ENCODE results near the gene OR4S2. TPM values are rescaled to one million over a fixed set of nuclear protein-coding genes. Genes with fewer than 3 reads are reported as not detected.

The OR4S2 gene
- total and polyA plus RNA-seq, 2 of the 8 experiments (the other 6 are each of a cell fraction or from before 2014, with no cell fraction given), result not detected

DNA sequence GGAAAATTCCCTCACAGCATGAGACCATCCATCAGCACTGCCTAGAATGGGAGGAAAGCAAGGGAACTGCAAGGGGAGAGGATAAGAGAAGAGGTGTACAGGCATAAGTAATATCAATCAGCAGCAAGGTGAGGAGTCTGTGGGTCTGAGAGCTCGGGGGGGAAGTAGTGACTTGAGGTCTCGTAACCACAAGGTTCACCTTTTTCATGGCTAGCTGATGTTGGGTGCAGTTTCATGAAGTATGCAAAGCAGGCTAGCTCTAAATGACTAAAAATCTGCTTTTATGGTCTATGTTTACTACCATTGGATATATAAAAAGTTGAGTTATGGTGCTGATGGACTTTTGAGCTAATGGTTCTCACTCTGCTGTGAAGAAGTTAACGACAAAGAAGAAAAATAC, 49.7 kb downstream of the OR4S2 start:
- Histone ChIP-seq H3K4me2 (ENCODE audit: insufficient read depth in 1 of 2, low read depth in 2 of 2, low read length in 2 of 2) (no peak overlapping the region), H2BK15ac (ENCODE audit: low read length) (no peak overlapping the region), H2BK12ac (ENCODE audit: low read depth, low read length) (no peak overlapping the region), H3K9ac (replicated peaks in 1 of 4; ENCODE audit: extremely low read depth in 1 of 4, low read depth in 3 of 4, low read length in 3 of 4) (no peak overlapping the region), H2BK20ac (ENCODE audit: low read length) (no peak overlapping the region), H2BK120ac (replicated peaks; ENCODE audit: low read depth, low read length) (no peak overlapping the region), H2BK5ac (ENCODE audit: low read depth, low read length) (no peak overlapping the region), H3K4me1 (replicated peaks in 1 of 4; ENCODE audit: control insufficient read depth in 3 of 4, insufficient read depth in 4 of 4, low read length in 3 of 4) (no peaks in the 10 kb centered on the region), H3K9me3 (ENCODE audit: insufficient read depth in 2 of 2, low read depth in 1 of 2, low read length in 1 of 2) (peaks cover 49 to 50% of the 10 kb centered on the region in 2 experiments), H3K79me2 (ENCODE audit: control insufficient read depth in 1 of 2, insufficient read depth in 2 of 2, low read length in 2 of 2) (no peaks in the 10 kb centered on the region), H3K18ac (ENCODE audit: extremely low read depth, low read length) (no peak overlapping the region), H4K91ac (replicated peaks; ENCODE audit: insufficient read length, low read length) (no peak overlapping the region), H3K27ac (ENCODE audit: low read depth, low read length) (no peak overlapping the region), H3K23ac (ENCODE audit: insufficient read length) (no peak overlapping the region), H3K36me3 (ENCODE audit: control insufficient read depth in 2 of 4, insufficient read depth in 4 of 4, low read length in 3 of 4) (no peaks in the 10 kb centered on the region), H3K56ac (replicated peaks; ENCODE audit: insufficient read length, low read depth, low read length) (no peak overlapping the region), H3K4ac (replicated peaks; ENCODE audit: insufficient read length, low read depth, low read length) (no peak overlapping the region), H3K27me3 (replicated peaks in 1 of 4; ENCODE audit: control insufficient read depth in 3 of 4, extremely low read depth in 1 of 4, insufficient read depth in 3 of 4, low read length in 3 of 4) (no peaks in the 10 kb centered on the region), H3K79me1 (ENCODE audit: low read depth, low read length) (no peaks in the 10 kb centered on the region), H3K23me2 (ENCODE audit: low read depth, low read length) (no peaks in the 10 kb centered on the region), H2AK5ac (ENCODE audit: low read depth, low read length) (no peak overlapping the region), H4K20me1 (replicated peaks in 1 of 2; ENCODE audit: control insufficient read depth in 1 of 2, insufficient read depth in 2 of 2, low read length in 2 of 2) (no peaks in the 10 kb centered on the region), H3K14ac (ENCODE audit: insufficient read length) (no peak overlapping the region), H3K4me3 (ENCODE audit: extremely low read depth in 1 of 4, insufficient read depth in 2 of 4, low read depth in 3 of 4, low read length in 4 of 4) (no peak overlapping the region), H4K8ac (ENCODE audit: extremely low read depth, insufficient read depth, low read length) (no peak overlapping the region), H2AFZ (ENCODE audit: low read length) (no peak overlapping the region), H4K5ac (ENCODE audit: insufficient read length, low read depth, low read length) (no peak overlapping the region)
- DNase-seq (ENCODE audit: low read depth in 1 of 2, low spot score in 2 of 2), result no peak
- WGBS, 2 experiments (ENCODE audit: extremely low coverage in 1 of 2, insufficient coverage in 1 of 2, insufficient read length in 1 of 2, insufficient replicate concordance in 2 of 2, low coverage in 1 of 2, low lambda C conversion rate in 2 of 2, missing lambda C conversion rate in 1 of 2), result 78% methylated on average over 3 of the region's 3 CpGs; no CpG with 5 or more reads in 1 of the 2 experiments
- ChIA-PET CTCF (ENCODE audit: partially characterized antibody) (interaction anchor here (0.6 kb wide), 1 partner anchor 926 kb away, joined by 3 read pairs; no protein-coding TSS in a partner anchor), POLR2A (ENCODE audit: partially characterized antibody) (no interaction called here)
- TF ChIP-seq TAF1 (IDR thresholded peaks at IDR 0.05; ENCODE audit: low read depth, low read length) (no peak), CREB1 (IDR thresholded peaks at IDR 0.05) (no peak), SAP30 (IDR thresholded peaks at IDR 0.05; ENCODE audit: insufficient read depth, insufficient replicate concordance, low read length) (no peak), TAF7 (optimal IDR thresholded peaks at IDR 0.05; ENCODE audit: borderline replicate concordance, low read depth, low read length) (no peak), SP4 (IDR thresholded peaks at IDR 0.05; ENCODE audit: low read length) (no peak), HDAC2 (IDR thresholded peaks at IDR 0.05; ENCODE audit: borderline replicate concordance in 1 of 2, low read depth in 2 of 2, low read length in 2 of 2) (no peak), KDM5A (IDR thresholded peaks at IDR 0.05; ENCODE audit: low read length) (no peak), SUZ12 (IDR thresholded peaks at IDR 0.05; ENCODE audit: low read length) (no peak), KDM4A (IDR thresholded peaks at IDR 0.05; ENCODE audit: low read depth, low read length, severe bottlenecking) (no peak)
- TF ChIP-seq, protein P1, sequence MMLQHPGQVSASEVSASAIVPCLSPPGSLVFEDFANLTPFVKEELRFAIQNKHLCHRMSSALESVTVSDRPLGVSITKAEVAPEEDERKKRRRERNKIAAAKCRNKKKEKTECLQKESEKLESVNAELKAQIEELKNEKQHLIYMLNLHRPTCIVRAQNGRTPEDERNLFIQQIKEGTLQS (IDR thresholded peaks at IDR 0.05; ENCODE audit: insufficient read depth, low read depth, low read length), result no peak
- FAIRE-seq, result no peak

Data from H1 (cell line).